ENCODE results near the gene TSPAN3.

DNA sequence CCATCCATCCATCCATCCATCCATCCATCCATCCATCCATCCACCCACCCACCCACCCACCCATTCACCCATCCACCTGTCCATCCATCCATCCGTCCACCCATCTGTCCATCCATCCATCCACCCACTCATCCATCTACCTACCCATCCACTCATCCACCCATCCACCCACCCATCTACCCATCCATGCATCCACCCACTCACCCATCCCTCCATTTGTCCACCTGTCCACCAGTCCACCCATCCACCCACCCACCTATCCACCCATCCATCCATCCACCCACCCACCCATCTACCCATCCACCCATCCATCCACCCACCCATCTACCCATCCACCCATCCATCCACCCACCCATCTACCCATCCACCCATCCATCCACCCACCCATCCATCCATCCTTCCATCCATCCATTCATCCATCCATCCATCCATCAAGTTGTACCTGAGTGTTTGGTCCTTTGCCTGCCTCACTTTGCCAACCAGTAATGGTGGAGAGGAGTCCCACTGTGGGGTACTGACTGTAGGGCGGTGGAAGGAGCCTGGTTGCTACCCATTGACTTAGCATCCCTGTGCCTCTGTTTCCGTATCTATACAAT lies 58.7 kb downstream of the TSPAN3 start:
- TF ChIP-seq, protein P1, sequence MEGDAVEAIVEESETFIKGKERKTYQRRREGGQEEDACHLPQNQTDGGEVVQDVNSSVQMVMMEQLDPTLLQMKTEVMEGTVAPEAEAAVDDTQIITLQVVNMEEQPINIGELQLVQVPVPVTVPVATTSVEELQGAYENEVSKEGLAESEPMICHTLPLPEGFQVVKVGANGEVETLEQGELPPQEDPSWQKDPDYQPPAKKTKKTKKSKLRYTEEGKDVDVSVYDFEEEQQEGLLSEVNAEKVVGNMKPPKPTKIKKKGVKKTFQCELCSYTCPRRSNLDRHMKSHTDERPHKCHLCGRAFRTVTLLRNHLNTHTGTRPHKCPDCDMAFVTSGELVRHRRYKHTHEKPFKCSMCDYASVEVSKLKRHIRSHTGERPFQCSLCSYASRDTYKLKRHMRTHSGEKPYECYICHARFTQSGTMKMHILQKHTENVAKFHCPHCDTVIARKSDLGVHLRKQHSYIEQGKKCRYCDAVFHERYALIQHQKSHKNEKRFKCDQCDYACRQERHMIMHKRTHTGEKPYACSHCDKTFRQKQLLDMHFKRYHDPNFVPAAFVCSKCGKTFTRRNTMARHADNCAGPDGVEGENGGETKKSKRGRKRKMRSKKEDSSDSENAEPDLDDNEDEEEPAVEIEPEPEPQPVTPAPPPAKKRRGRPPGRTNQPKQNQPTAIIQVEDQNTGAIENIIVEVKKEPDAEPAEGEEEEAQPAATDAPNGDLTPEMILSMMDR (optimal IDR thresholded peaks at IDR 0.05 in 1 of 3, IDR thresholded peaks at IDR 0.05 in 1 of 3, conservative IDR thresholded peaks at IDR 0.05 in 1 of 3; ENCODE audit: extremely low read depth in 1 of 3, insufficient read depth in 2 of 3, low read length in 3 of 3): no peak
- TF ChIP-seq EZH2 (IDR thresholded peaks at IDR 0.05; ENCODE audit: low read length): no peak

Measured in keratinocyte (primary cell).